ENCODE results near the gene MFAP3L. TPM values are rescaled to one million over a fixed set of nuclear protein-coding genes. Genes with fewer than 3 reads are reported as not detected.

Gene MFAP3L
- polyA plus RNA-seq, 1 donor from 2014 or later, result 0.34 TPM

DNA sequence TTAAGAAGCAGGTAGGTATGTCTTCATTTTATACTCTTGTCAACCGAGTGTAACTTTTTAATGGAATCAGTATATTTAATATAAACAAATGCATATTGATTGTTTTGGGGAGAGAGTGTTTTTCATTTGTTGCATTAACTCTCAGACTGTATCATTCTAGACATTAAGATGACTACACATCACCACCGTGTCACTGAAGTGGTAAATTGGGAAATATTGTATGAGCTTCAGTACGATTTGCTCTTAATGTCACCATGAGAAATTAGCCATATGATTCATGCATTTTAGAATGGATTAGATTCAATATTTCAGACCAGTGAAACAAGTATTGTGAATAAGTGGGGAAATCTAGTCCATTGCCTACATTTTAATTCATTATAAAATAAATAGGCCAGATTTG lies 9.7 kb upstream of the MFAP3L start:
- H3K27ac Mint-ChIP-seq, result no peak overlapping the region
- H3K4me1 Mint-ChIP-seq, result no peaks in the 10 kb centered on the region
- H3K27me3 Mint-ChIP-seq, result peaks cover 2% of the 10 kb centered on the region
- no peaks in the 10 kb centered on the region for H3K9me3 Mint-ChIP-seq
- no peak overlapping the region for H3K4me3 Mint-ChIP-seq
- no peaks in the 10 kb centered on the region for H3K36me3 Mint-ChIP-seq

DNA sequence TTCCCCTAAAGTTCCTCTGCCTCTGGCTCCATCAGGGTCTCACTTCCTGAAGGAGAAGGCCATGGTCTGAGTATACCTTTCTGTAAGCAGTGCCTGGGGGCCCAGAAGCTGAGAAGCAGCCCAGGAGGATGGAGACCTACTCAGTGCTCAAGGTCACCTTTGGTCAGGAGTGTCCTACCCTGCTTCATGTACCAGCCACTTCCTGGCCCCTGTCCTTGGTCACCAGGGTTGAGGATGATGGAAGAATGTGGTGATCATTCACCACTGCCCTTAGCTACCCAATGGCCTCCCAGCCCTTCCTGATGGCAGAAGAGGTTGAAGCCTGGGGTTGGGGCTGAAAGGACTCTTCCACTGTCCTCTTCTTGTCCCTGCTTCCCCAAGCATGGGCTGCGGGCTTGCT lies 9.0 kb upstream of the MFAP3L start:
- Mint-ChIP-seq H3K9me3 (no peaks in the 10 kb centered on the region), H3K4me3 (no peak overlapping the region), H3K27me3 (peaks cover 2% of the 10 kb centered on the region), H3K27ac (no peak overlapping the region), H3K36me3 (no peaks in the 10 kb centered on the region), H3K4me1 (no peaks in the 10 kb centered on the region)

DNA sequence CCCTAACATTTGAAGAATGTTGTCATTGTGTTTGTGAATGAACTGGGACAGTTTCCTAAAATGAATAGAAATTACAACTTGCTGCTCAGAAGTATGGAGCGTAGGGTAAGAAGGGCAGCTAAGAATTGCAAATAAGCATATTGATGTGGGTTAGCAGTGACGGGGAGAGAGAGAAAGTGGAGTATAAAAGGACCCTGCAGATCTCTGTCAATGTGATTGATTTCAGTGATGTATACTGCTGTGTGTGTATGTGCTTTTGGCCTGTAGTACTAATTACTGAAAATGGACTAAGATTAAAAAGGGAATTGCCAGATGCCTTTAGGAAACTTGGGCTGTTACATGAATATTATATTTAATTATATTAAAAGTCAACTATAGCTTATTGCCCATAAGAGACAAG lies 7.8 kb upstream of the MFAP3L start:
- H3K36me3 Mint-ChIP-seq, result no peaks in the 10 kb centered on the region
- H3K27me3 Mint-ChIP-seq, result peaks cover 8% of the 10 kb centered on the region
- H3K4me1 Mint-ChIP-seq, result peaks cover 0 to 2% (median 0%) of the 10 kb centered on the region in 3 donors
- H3K4me3 Mint-ChIP-seq, result no peak overlapping the region
- no peak overlapping the region for H3K27ac Mint-ChIP-seq
- no peaks in the 10 kb centered on the region for H3K9me3 Mint-ChIP-seq

DNA sequence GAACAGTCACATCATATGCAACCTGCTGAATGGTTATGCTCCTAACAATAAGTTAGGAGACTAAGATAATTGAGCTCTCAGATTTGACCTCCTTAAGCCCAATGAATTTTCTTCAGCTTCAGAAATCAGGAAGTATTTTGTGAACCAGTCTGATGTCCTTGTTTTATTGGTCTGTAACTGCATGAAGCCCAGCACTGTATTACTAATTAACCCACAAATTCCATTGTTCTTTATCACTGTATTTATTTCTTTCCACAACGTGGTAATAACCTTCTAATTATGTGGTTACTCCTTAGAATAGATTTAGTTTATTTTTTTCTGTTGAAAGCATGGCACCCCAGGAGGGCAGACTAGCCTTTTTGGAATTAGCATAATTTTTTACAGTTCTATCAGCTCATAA lies 3.9 kb upstream of the MFAP3L start:
- peaks cover 20% of the 10 kb centered on the region for H3K27me3 Mint-ChIP-seq
- H3K27ac Mint-ChIP-seq, result no peak overlapping the region
- H3K4me3 Mint-ChIP-seq, result peak overlapping the region in 1 of 4 donors; percentile 13
- no peaks in the 10 kb centered on the region for H3K9me3 Mint-ChIP-seq
- no peaks in the 10 kb centered on the region for H3K36me3 Mint-ChIP-seq
- peaks cover 2 to 6% (median 5%) of the 10 kb centered on the region in 3 donors for H3K4me1 Mint-ChIP-seq

DNA sequence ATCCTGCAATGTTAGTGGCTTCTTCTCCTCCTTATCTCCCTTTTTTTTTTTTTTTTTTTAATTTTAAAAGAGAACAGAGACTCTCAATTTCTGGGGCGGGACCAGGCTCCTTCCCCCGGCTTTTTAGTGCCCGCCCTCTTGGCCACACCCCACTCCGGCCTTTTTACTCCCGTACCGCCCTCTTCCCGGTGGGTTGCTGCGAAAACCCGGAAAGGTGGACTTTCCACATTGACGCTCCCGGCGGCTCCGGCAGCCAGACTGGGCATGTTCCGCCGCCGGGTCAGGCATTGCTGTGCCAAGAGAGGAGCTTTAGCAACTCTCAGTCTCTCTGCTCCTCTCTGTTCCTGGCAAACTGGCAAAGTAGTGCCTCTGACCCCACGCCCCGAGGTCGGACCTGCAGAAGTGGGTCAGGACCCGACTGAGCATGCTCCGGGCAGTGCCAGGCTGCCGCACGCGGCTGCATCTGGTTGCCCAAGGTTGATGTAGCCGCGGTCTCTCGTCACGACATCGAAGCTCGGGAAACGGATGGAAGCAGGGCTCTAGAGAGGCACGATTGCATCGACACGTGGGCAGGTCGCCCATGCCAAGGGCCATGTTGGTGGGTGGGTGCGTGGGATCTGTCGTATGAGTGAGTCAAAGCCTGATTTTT lies 1.1 kb upstream of the MFAP3L start:
- H3K27me3 Mint-ChIP-seq, result peaks cover 25% of the 10 kb centered on the region
- peaks cover 2 to 7% (median 5%) of the 10 kb centered on the region in 3 donors for H3K4me1 Mint-ChIP-seq
- no peaks in the 10 kb centered on the region for H3K36me3 Mint-ChIP-seq
- H3K27ac Mint-ChIP-seq, result peak overlapping the region; percentile 51 to 93 (median 89)
- no peaks in the 10 kb centered on the region for H3K9me3 Mint-ChIP-seq
- H3K4me3 Mint-ChIP-seq, result peak overlapping the region; percentile 90 to 97 (median 96)

DNA sequence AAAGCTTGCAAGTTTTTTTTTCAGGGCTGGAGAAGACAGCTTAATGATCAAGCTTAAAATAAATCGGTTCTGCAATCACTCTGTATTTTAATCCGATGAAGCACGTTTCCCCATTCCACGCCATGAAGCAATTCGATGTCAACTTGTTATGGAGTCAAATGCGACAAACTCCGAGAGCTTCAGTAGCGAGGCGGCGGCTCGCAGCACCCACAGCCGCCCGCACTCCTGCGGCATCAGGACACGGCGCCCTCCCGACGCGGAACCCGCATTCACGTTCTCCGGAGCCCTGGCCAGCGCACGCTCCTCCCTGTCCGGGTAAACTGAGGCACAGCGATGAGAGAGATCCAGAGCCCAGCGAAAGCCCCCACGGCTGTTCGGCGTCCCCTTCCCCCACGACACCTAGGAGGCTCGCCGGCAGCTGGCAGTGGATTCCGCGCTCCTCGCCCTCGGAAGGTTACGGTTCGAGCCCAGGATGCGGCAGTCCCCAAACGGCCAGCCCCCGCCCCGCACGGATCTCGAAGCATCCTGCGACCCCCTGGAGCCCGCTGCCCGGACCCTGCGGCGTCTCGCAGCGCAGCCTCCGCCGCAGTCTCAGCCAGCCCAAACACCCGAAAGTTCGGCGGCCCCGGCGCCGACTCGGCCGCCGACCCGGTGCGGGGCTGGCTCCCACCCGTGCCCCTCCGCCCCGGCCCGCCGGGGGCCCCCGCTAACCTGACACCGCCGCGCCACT lies 507 bp downstream of the MFAP3L start:
- Mint-ChIP-seq H3K27me3 (peaks cover 23% of the 10 kb centered on the region), H3K4me3 (peak overlapping the region; percentile 76 to 89 (median 84)), H3K27ac (peak overlapping the region in 2 of 3 donors; percentile 59 to 65), H3K9me3 (no peaks in the 10 kb centered on the region), H3K36me3 (no peaks in the 10 kb centered on the region), H3K4me1 (peaks cover 2 to 7% (median 5%) of the 10 kb centered on the region in 3 donors)

DNA sequence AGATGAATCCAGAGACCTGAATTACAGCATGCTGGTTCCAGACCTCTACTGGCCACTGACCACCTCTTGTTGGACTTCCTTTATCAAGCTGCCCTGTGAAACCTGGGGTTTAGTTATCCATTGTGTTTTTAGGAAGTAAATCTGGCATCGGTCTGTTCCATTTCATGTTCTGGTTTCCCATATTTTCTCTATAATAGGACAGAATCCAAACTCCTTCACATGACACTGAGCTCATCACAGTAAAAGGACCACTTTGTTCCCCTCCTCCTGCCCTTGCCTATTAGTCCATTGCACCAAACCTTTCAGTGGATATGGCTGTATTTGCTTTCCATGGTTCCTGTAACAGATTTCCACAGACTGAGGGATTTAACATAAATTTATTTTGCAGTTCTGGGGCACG lies 4.0 kb downstream of the MFAP3L start:
- Mint-ChIP-seq H3K4me3 (peak overlapping the region in 1 of 4 donors; percentile 31), H3K27ac (no peak overlapping the region), H3K27me3 (peaks cover 8% of the 10 kb centered on the region), H3K4me1 (peaks cover 0 to 4% (median 1%) of the 10 kb centered on the region in 3 donors), H3K9me3 (no peaks in the 10 kb centered on the region), H3K36me3 (no peaks in the 10 kb centered on the region)

DNA sequence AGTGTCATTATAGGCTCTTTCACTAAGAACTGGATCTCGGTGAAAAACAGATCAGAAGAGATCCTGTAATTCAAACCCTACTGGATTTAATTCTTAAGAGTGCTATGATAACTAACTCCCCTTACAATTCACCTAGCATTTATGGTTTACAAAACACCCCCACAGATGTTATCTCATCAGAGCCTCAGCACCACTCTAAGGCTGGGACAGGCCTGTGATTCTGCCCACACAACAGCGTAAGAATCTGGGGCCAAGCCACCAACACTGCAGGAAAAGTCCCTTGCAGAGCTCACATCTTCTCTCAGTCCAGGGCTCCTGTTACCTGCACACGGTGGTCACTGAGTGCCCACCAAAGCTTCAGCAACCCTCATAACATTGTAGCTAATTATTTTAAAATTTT lies 8.9 kb downstream of the MFAP3L start:
- Mint-ChIP-seq H3K9me3 (no peaks in the 10 kb centered on the region), H3K27ac (no peak overlapping the region), H3K4me3 (no peak overlapping the region), H3K36me3 (no peaks in the 10 kb centered on the region), H3K4me1 (no peaks in the 10 kb centered on the region), H3K27me3 (no peaks in the 10 kb centered on the region)

DNA sequence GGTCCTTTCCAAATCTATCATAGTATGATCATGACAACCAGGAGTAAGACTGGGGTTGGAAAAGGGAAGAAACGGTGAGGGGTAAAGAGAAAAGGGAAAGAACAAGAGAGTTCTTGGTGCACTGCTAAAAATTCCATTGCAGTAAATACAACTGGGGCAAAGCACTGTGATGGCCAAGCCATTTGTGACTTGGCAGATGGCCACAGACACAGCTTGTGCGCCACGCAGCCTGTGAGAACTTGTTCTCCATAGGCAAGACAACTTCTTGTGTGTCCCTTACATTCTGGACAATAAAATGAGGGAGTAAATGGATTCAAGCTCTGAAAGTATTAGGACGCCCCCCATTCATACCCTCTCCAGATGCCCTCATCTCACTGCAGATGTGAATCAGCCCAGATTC lies 10.9 kb downstream of the MFAP3L start:
- Mint-ChIP-seq H3K27ac (no peak overlapping the region), H3K4me3 (no peak overlapping the region), H3K9me3 (no peaks in the 10 kb centered on the region), H3K36me3 (no peaks in the 10 kb centered on the region), H3K4me1 (no peaks in the 10 kb centered on the region), H3K27me3 (no peaks in the 10 kb centered on the region)

DNA sequence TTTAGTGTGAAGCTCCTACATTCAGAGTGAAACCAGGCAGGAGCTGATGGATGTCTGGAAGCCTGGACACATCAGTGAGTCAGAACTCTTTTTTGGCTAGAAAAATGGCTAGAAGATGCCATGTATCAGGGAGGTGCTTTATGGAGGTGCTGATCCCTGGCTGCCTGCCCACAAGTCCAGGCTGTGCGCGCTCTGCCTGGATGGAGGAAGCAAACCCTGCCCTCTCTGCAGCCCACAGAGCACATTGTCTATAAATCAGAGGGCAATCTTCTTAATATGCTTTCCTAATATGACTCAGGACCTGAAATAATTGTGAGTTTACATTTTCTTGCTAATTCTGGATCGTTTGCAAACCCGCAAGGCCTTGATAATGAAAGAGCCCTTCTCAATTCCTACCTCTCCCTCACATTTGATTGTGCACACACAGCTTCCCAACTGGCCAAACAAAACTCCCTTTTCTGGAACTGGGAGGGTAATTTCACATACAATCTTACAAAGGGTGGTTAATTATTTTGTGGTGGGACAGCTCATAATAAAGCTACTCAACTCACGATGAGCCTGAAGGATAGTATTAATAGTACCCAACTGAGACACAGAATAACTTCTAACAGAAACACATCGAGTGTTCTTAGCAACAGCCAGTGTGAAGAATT lies 11.7 kb downstream of the MFAP3L start:
- H3K36me3 Mint-ChIP-seq, result no peaks in the 10 kb centered on the region
- no peaks in the 10 kb centered on the region for H3K4me1 Mint-ChIP-seq
- H3K4me3 Mint-ChIP-seq, result no peak overlapping the region
- H3K27me3 Mint-ChIP-seq, result no peaks in the 10 kb centered on the region
- no peaks in the 10 kb centered on the region for H3K9me3 Mint-ChIP-seq
- H3K27ac Mint-ChIP-seq, result no peak overlapping the region

DNA sequence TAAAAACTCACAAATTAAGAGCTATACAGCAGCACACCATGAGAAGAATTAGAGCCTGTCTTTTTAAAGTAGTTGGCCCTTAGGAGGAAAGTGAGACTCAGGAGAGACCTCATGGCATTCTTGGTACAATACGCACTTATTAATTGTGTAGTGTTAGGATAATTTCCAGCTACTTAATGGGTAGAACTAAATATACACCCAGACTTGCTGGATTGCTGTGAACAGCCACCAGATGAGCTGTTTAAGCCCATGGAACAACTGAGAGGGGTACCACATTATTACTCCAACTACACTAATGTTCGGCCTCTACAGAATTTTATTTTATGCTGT lies 13.6 kb downstream of the MFAP3L start:
- no peak overlapping the region for H3K4me3 Mint-ChIP-seq
- H3K27me3 Mint-ChIP-seq, result peaks cover 7% of the 10 kb centered on the region
- H3K36me3 Mint-ChIP-seq, result no peaks in the 10 kb centered on the region
- H3K4me1 Mint-ChIP-seq, result peaks cover 0 to 3% (median 0%) of the 10 kb centered on the region in 3 donors
- H3K27ac Mint-ChIP-seq, result no peak overlapping the region
- no peaks in the 10 kb centered on the region for H3K9me3 Mint-ChIP-seq

DNA sequence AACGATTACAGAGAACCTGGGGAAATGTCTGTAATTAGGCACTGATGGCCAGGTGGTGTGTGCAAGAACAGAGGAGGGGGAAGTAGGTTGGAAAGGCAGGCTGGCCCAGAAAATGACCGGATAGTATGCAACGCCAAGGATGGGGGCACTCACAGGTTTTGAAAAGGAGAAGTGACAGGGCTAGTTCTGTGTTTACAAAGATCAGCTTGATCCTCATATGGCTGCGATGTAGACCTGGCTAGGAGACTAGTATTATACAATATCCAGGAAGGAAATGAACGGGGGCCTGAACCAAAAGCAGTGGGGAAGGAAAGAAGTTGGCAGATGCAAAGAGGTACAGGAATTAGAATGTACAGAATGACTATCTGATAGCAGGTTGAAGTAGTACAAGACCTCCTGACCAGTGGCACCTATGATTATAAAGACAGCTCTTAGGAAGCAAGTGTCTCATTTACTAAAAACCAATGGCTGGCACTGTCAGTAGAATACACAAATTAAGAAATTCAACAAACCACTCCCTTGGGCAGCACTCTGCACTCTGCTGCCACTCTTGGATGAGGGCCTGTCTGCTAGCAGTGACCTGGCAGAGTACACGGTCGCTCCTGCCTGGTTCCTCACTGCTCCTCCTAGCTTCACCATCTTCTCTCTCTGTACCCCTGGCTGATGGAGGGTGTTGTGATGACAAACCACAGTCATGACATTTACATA lies 14.1 kb downstream of the MFAP3L start:
- peaks cover 7% of the 10 kb centered on the region for H3K27me3 Mint-ChIP-seq
- no peaks in the 10 kb centered on the region for H3K9me3 Mint-ChIP-seq
- H3K36me3 Mint-ChIP-seq, result no peaks in the 10 kb centered on the region
- no peak overlapping the region for H3K4me3 Mint-ChIP-seq
- H3K27ac Mint-ChIP-seq, result peak overlapping the region in 1 of 3 donors; percentile 18
- H3K4me1 Mint-ChIP-seq, result peaks cover 0 to 3% (median 0%) of the 10 kb centered on the region in 3 donors

DNA sequence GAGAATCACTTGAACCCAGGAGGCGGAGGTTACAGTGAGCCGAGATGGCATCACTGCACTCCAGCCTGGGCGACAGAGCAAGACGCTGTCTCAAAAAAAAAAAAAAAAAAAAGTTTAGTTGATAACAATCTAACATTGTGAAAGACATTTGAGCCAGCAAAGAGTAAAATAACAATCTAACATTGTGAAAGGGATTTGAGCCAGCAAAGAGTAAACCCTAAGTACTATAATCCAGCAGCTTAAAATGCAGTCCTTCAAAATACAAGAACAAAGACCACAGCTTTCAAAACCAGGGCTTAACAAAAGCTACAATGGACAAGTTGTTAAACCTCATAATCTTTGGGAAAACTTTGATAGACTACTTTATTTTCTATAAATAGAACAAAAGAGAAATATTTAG lies 16.9 kb downstream of the MFAP3L start:
- Mint-ChIP-seq H3K27ac (no peak overlapping the region), H3K9me3 (no peaks in the 10 kb centered on the region), H3K36me3 (no peaks in the 10 kb centered on the region), H3K4me3 (no peak overlapping the region), H3K27me3 (peaks cover 7% of the 10 kb centered on the region), H3K4me1 (peaks cover 0 to 3% (median 0%) of the 10 kb centered on the region in 3 donors)

DNA sequence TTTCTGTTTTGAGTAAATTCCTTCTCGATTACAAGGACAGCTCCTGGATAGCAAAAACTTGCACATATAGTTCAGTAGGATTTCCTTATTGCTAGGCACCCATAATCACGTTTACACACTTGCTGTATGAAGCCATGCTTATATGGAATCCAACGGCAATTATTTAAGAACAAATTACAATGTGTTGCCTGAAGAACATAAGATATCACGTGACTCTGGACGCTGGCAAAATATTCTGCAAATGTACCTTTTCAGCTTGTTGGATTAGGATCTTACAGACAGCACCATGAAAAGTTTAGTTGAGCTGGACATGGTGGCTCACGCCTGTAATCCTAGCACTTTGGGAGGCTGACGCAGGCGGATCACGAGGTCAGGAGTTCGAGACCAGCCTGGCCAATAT lies 17.4 kb downstream of the MFAP3L start:
- peaks cover 0 to 3% (median 0%) of the 10 kb centered on the region in 3 donors for H3K4me1 Mint-ChIP-seq
- H3K4me3 Mint-ChIP-seq, result no peak overlapping the region
- no peak overlapping the region for H3K27ac Mint-ChIP-seq
- H3K27me3 Mint-ChIP-seq, result peaks cover 7% of the 10 kb centered on the region
- H3K36me3 Mint-ChIP-seq, result no peaks in the 10 kb centered on the region
- H3K9me3 Mint-ChIP-seq, result no peaks in the 10 kb centered on the region

DNA sequence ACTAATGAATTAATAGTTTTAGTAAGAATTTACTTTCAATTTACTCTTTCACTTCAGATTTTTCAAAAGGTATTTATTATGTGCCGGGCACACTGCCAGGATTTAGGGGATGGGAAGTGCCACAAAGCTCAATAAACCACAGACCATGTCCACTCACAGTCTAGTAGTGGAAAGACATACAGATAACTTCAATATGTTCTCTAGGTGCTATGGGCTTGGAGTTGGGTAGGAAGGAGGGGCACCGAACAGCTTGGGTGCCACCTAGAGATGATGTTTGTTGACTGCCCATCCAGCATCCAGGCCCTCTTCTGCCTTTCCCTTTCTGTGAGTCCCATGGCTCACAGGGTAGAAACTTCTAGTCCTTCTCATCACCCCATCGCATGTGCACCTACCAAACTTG lies 17.8 kb downstream of the MFAP3L start:
- no peaks in the 10 kb centered on the region for H3K36me3 Mint-ChIP-seq
- no peaks in the 10 kb centered on the region for H3K9me3 Mint-ChIP-seq
- no peak overlapping the region for H3K4me3 Mint-ChIP-seq
- H3K4me1 Mint-ChIP-seq, result peaks cover 0 to 3% (median 0%) of the 10 kb centered on the region in 3 donors
- no peak overlapping the region for H3K27ac Mint-ChIP-seq
- H3K27me3 Mint-ChIP-seq, result peaks cover 7% of the 10 kb centered on the region
